NCI-H187 (cell line): ENCODE results near the gene LMF1.

Experiments used
- DNase-seq, 2 experiments: peaks; one replicate each; lab custom pipeline; 2025; lab: John Stamatoyannopoulos, UW

LMF1 gene

DNA sequence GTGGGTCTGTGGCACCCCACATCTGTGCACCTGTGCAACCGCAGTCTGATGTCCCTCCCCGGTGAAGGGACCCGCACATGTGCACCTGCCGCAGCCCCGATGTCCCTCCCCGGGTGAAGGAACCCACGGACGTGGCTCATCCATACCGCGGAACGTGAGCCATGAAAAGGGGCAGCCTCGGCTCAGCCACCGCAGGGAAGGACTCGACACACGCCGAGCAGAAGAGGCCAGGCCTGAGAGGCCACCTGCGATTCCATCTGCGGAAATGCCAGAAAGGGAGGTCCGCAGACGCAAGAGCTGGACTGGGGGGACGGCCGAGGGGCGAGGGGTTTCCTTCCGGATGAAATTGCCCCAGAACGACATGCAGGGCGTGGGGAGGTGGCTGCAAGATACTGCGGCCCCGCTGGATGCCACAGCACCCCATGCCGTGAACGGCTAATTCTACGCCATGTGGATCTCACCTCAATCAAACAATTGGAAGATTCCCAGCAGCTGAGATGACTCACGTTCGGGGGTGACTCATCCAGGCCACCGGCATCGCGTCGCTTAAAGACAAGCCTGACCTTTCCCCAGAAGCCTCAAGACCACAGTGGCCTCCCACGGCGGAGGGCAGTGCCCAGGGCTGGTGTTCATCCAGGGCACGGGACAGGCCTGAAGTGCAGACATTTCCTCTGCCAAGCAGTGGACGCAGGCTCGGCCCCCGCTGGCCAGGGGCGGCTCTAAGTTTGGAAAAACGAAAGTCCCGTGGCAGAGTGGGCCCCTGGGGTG, 31.8 kb upstream of the LMF1 start:
- DNase-seq = no peak

DNA sequence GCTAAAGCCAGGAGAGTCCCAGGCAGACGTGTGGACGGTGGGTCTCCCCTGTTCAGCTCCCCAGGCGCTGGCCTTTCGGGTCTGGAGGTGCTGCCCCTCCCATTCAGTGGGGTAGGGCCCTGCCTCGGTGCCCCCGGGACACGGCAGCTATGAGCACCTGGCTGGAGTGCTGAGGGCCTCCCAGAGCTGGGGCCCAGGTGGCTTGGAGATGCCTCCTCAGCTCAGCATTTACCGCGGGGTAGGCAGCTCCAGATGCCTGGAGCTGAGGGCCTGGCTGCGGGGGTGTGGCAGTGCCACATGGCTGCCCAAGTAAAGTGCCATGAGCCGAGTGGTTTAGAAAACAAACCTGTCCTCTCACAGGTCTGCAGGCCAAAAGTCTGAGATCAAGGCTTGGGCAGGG, 30.3 kb upstream of the LMF1 start:
- no peak for DNase-seq

DNA sequence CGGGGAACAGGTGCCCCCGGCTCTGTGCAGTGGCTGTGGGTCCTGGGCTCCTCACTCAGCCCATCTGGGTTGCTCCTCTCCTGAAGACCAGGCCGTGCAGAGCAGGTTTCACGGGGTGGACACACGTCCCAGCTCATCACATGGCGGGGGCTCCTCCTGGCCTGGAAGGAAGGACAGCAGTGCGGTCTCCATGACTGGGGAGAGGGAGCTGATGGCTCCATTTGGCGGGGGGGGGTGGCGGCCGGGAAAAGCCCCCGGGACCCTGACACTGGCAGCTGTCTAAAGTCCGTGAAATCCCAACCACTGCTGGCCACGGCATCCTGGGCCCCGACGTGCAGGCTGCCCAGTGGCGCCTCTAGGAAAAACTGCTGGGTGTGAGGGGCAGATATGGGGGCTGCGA, 29.8 kb upstream of the LMF1 start:
- DNase-seq = no peak

DNA sequence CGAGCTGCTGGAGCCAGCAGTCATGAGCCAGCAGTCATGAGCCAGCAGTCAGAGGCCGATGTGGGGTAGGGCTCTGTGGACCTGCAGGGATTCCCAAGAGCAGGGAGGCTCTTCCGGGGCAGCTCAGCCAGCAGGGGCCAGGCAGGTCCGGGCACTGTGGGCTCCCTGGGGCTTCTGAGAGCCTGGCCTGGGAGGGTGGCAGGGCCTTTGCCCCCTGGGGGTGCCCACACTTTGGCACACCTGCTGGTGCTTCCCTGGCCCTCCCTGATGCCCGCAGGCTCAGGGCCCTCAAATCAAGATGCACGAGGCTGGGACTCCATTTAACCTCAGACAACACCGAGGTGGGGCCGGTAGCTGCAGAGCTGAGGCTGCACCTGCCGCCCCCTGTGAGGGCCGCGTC, 28.9 kb upstream of the LMF1 start:
- no peak for DNase-seq

DNA sequence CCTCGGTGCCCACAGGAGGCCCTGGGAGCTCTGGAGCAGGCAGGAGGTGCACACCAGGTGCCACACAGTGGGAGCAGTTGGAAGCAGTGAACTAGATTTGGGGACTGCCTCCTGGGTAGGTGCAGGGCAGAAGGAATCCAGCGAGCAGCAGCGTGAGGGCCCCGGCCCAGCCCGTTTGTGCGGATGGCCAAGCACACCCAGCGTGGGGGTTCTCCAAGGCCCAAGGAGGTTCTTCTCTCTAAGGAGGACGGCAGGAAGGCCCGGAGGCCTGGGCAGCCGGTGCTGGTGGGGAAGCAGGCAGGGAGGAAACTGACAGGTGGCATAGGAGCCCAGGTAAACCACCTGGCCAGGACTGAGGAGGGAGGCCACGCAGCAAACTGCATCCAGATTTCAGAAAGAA, 27.8 kb upstream of the LMF1 start:
- no peak for DNase-seq

DNA sequence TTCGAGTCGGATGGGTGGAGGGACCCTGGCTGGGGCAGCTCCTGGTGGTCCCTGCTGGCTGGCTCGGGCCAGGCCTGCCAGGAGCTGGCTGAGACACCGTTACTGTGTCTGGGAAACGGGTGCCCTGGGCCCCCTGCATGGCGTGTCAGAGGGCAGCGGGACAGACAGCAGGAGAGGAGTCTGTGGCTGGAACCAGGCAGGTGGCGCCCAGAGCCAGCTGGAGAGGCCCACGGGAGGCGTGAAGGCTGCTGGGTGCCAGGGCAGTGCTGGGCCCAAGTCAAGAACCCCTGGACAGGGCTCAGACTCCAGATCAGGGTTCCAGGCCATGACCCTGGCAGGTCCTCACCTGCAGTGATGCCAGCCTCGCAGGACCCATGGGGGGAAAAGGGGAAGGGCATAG, 27.4 kb upstream of the LMF1 start:
- DNase-seq = no peak

DNA sequence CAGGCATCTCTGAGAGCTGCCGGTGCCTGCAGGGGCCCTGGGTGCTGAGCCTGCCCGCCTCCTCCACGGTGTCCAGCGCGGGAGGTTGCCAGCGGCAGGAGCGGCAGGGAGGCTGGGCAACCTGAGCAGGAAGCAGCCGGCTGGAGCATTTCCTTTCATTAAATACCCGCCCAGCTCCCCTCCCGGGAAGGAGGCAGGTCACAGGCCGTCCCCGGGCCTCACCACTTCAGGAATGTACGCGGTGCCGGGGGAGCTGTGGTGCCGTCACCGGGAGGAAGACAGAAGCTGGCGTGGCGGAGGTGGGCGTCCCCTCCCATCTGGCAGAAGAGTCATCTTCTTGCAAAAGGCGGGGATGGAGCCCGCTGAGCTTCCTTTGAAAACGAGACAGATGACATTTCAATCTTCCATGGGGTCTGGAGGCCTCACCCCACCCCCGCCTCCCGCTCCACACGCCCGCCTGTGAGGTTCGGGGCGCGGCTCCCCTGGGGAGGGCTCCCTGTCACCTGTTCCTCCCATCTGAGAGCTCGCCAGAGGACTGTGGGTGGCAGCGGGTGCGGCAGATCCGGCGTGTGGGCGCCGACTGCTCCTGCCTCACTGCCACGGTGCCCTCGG, 26.8 kb upstream of the LMF1 start:
- no peak for DNase-seq

DNA sequence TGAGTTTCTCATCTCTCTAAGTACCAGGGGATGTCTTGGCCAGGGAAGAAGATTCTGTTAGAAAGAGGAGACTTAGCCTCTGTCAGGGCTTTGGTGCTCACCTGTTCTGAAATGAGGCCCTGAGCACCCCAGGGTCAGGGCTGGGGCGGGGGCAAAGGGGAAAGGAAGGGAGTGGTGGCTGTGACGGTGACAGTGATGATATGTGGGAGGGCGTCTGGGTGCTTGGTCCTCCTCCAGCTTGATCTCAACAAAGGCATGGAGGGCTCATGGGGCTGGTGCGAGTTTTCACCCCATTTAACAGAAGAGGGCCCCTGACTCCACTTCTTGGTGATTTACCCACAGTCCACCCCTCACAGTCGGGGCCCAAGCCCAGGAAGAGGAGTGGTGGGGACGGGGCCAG, 25.9 kb upstream of the LMF1 start:
- DNase-seq = no peak

DNA sequence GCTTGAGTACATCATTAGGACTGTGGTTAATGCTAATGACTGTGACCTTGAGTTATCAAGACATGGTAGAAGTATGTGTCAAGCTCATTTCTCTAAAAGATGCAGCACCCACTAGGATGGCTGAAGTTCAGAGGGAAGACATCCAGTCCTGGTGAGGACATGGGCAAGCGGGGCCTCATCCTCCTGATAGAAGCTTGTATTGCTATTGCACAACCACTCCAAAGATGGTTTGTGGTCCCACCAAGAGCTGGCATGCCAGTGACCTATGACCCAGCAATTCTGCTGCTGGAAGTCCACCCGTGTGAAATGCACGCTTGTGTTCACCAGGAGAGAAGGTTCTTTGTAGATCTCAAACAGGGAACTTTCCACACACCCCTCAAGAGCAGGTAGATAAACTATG, 25.0 kb upstream of the LMF1 start:
- no peak for DNase-seq

DNA sequence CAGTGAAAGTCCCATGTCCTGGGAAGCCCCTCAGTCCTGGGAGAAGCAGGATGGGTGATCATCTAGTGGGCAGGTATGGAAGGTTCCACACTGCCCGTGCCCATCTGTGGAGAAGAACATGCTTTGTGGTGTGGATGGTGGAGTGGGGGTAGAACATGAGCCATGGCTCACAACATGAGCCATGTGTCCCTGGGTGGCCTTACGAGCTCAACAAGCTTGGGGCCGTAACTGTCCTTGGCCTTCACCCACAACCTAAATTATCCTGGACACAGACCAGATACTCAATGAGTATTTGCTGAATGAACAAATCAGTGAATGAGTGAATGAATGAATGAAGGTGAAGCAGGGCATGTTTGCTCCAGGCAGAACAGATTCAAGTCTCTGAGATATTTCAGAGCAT, 24.3 kb upstream of the LMF1 start:
- DNase-seq = no peak

DNA sequence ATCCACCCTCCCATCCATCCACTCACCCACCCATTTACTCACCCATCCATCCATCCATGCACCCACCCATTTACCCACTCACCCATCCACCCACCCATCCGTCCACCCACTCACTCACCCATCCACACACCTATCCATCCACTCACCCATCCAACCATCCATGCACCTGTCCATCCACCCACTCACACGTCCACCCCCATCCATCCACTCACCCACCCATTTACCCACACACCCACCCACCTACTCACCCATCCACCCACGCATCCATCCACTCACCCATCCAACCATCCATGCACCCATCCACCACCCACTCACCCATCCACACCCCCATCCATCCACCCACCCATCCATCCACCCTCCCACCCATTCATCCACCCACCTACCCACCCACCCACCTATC, 22.9 kb upstream of the LMF1 start:
- no peak for DNase-seq

DNA sequence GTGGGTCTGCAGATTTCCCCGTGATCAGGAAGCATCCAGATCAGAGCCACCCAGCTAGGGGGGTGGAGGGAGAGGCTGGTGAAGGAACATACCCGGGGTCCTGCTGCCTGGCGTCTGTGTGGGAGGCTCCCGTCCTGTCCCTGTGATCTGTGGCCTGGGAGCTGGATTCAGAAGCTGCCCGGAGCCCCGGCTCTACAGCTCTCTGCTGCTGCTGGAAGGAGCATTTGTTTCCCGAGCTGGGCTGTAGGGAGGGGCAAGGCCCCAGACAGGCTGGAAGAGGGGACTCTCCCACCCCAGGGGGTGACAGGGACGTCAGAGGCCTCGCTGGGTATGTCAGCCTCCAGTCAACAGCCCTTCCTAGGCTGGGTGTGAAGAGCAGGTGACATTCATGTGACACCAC, 21.0 kb upstream of the LMF1 start:
- DNase-seq = no peak

DNA sequence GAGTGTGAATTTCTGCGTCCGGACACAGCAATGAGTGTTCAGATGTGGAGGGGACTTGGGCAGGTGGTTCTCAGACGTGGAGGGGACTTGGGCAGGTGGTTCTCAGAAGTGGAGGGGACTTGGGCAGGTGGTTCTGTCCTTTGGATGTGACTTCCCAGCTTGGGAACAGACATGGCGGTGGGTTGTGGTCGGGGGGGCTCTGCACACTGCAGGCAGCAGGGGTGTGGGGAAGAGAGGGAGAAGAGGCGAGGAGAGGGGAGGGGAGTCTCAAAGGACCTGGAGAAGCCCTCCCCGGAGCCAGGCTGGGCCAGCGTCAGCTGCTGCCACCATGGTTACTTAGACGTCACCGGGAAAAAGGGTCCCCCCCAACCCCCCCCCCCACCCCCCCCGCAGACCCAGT, 20.6 kb upstream of the LMF1 start:
- DNase-seq = no peak

DNA sequence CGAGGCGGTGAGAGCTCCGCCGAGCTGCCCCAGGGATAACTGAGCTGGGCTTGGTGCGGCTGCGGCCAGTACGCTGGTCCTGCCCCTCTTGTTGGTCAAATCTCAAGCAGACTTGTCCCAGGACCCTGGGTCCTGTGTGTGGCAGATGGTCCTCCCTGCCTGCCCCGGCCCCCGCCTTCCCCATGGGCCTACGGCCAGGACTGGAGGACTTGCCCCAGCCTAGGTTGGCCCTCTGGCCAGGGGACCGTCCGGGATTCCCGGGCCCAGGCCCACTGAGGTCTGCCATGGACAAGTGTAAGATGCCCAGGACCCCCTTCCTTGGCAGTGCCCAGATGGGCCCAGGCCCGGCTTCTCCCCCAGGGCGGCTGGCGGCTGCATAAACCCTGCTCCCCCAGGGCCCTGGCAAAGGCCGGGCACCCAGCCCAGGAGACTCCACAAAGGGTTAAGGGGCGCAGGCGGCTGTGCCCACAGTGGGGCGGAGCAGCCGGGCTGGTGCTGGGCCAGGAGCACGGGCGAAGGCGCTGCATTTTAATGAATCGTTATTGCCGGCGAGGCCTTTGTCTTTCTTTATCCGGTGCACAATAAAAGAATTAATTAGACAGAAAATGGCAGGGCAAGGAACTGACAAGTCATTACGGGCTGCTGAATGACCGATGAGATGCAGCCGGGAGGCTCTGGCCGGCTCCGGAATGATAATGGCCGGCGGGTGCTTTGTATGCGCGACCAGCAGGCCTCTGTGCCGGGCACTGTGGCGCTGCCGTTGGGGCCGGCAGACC, 19.9 kb upstream of the LMF1 start:
- no peak for DNase-seq

DNA sequence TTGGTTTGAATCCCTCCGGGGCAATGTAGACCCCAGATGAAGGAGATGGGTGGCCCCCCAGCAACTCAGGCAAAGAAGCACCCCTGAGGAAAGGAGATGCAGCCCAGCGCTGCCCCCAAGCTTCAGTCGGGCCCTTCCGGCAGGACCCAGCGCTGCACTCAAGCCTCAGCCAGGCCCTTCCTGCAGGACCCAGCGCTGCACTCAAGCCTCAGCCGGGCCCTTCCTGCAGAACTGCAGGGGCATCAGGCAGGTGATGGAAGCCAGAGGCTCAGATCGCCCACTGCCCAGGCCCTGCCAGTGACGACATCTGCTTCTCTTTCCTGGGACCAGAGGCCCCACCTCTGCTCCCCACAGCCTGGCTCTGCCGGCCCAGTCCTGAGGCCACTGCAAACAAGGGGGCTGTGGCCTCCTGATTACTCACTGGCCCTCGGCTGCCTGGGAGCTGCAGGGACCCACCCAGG, 18.6 kb upstream of the LMF1 start:
- DNase-seq = no peak

DNA sequence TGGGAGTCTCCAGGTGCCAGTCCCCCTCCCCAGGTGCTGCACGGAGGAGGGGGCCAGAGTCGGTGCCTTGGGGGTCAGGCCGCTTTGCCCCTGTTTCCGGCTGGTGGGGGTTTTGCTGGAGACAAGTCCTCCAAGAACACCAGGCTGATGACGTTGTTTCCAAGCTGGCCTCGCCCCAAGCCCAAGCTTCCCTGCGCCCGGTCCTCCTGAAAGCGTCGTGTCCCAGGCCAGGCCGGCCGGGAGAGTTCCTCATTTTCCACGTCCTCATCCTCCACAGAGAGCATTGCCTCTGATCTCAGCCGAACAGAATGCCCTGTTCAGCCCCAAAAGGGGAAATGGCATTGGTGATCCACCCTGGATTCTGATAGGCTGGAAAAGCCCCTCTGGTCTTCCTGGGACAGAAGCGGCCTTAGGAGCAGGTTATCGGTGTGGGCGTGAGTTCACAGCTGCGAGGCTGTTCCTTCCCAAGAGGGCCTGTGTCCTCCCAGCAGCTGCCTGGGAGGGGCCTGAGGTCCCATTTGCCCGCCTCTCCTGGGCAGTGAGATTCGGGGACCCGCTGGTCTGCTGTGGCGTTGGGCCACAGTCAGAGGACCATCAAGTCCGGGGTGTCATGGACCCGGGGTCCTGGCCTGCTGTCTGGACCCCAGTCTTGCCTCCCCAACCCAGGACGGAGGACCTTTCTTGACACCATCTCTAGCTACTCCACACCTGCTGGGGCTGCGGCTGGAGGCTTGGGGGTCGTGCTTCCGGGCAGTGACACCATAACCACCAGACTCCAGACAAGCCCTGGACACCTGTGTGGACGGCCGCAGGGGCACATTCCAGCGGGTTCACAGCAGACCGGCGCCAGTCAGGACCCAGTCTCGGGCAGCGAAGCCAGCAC, 17.9 kb upstream of the LMF1 start:
- no peak for DNase-seq

DNA sequence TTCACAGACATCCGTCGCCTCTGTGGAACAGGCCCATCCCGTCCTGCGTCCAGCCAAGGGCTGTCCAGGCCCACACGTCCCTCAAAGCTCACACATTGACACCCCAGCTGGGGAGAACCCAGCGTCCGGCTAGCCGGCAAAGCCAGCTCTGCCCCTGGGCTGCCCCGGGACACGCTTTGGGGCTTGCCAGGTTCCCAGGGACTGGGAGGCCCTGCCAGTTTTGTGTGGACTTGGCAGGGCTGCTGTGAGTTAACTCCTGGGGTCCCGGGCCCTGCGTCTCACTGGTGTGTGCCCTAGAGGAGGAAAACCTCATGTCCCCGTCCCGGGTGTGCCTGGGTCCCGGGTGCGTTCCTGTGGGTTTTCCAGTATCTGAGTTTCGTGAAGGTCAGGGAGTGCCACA, 17.1 kb upstream of the LMF1 start:
- DNase-seq = no peak

DNA sequence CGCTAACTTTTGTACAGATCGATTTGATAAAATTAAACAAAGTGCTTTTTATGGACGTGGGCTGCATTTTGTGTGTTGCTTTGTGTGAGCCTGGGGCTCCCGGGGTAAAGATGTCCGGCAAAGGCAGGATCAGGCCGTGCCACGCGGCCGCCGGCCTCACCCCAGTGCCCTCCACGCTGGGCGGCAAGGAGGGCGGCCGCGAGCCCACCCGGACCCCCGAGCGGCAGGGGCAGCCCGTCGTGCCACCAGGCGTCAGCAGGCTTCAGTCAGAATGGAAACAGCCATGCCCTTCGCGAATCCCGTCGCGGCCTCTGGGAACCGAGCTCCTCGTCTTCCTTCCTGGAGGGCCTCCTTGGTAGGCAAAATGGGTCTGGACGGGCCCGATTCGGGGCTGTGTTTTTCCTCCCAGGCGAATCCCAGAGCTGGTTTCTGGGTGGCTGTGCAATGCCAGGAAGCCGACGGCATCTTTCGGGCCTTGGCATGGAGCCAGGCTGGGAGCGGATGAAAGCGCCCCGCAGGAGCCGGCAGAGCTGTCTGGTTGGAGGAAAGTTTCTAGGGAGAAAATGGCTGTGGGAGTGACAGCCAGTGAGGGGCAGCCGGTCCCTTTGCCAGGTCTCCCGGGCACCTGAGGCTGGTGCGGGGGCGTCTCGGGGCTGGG, 16.3 kb upstream of the LMF1 start:
- DNase-seq = no peak

DNA sequence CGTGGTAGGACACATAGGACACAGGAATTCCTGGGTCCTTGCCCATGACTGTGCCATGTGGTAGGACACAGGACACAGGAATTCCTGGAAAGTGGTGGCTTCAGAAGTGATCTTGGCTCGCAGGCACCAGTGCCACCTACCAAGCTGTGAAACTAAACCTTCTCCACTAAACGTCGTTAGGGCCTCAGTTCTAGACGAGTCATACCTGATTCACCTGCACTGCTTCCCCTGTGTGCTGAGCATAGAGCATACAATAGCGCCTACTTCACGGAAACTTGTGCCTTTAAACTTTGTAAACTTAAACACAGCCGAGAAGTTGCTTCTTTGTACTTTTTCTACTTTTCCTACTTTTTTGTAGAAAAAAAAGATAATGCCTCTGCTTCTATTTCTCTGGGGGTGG, 15.6 kb upstream of the LMF1 start:
- no peak for DNase-seq

DNA sequence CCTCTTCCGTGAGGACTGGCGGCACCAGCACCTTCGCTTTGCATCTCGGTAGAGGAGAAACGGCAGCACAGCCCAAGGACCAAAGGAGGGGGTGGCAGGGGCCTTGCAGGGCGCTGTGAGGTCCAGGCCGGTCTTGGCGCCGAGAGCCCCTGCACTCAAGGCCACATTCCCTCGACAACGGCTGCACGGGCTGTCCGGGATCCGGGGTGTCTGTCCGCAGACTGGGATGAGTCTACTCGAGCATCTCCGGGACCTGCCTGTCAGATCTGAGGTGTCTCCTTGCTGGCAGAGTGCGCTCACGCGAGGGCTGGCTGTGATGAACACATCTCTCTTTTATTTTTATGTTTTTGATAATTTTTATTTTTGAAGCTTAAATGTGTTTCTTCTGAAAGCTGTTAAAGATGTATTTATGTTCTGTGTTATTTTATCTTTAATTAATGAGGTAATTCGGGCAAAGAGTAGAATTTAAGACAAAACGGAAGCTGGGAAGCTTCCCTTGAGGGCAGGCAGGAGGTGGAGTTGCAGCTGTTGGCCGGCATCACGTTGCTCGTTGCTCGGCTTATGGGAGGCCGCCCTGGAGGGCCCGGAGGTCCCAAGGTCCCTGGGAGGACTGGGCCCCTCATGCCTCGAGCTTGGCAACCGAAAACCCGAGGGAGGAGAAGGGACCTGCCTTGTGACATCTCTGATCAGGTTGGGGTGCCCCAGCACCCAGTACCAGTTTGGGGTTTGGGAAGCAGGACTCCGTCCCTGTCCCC, 15.0 kb upstream of the LMF1 start:
- no peak for DNase-seq
